HCT116 (cell line): Measurements from ENCODE around the gene AKAP4. TPM values are rescaled to one million over a fixed set of nuclear protein-coding genes. Genes with fewer than 3 reads are reported as not detected.

ENCODE experiments used
- ATAC-seq: fragments of 200-7000 bp; cut with Tn5 transposase; 2 replicates; pipeline ENCODE4 v1.9.1; 2020; ENCODE audit warnings: mild to moderate bottlenecking, moderate library complexity
- BruUV-seq: library from RNA; stranded (reverse); fragments of 400-500 nt; replicated peaks from 2 replicates; lab custom pipeline; 2021; lab: Mats Ljungman, UMichigan
- CTCF ChIA-PET: fragments of 300-600 bp; sonication (Branson Sonifier 250); formaldehyde crosslinking; loops from one replicate; lab custom pipeline; 2021; ENCODE audit warnings: antibody characterized with exemption; lab: Charles Lee
- POLR2A ChIA-PET: fragments of 300-600, 350-600 bp; sonication (Branson Sonifier 250); formaldehyde crosslinking; loops from one replicate; lab custom pipeline; 2021; ENCODE audit warnings: antibody characterized with exemption; lab: Charles Lee
- RAD21 ChIA-PET, 2 experiments: fragments of 300-600 bp; sonication (Branson Sonifier 250); formaldehyde crosslinking; loops; one replicate each; lab custom pipeline; 2023; ENCODE audit warnings: low total read pairs in 2 of 2; ENCODE audit not compliant: uncharacterized antibody in 2 of 2, unreplicated experiment in 2 of 2, low non-redundant PET in 1 of 2; lab: Charles Lee
- DNase-seq: peaks from one replicate; pipeline ENCODE4 v3.0.0-alpha.2; 2010; ENCODE audit warnings: low read depth, low spot score
- H2AFZ ChIP-seq: fragments of 200-600 bp; shearing (Covaris generic), sonication (generic); 2 replicates; pipeline ENCODE4 v1.6.1; 2017; ENCODE audit warnings: low read depth, mixed run types, mixed read lengths, antibody characterized with exemption, low read length; ENCODE audit not compliant: poor library complexity, severe bottlenecking
- H3K27ac ChIP-seq: 2 replicates; pipeline ENCODE4 v1.5.1; 2012; ENCODE audit warnings: low read depth, low read length
- H3K27me3 ChIP-seq: fragments of 200-600 bp; sonication (generic); 2 replicates; pipeline ENCODE4 v1.6.1; 2016; ENCODE audit warnings: mixed run types, low read length, mixed read lengths; ENCODE audit not compliant: insufficient read depth
- H3K36me3 ChIP-seq, 2 experiments: fragments of 200-500 bp in 1 of 2; fragments of 200-600 bp in 1 of 2; sonication (Bioruptor generic) in 1 of 2; sonication (generic) in 1 of 2; 2 replicates each; pipeline versions ENCODE4 v1.5.1 to v1.6.1; 2014 to 2016; ENCODE audit warnings: low read length in 2 of 2, inconsistent platforms in 1 of 2, mixed read lengths in 1 of 2, mixed run types in 1 of 2; ENCODE audit not compliant: insufficient read depth in 2 of 2, control insufficient read depth in 1 of 2
- H3K4me1 ChIP-seq, 2 experiments: fragments of 200-600 bp in 1 of 2; sonication (generic) in 1 of 2; 2 replicates each; pipeline versions ENCODE4 v1.5.1 to v1.6.1; 2012 to 2017; ENCODE audit warnings: low read length in 2 of 2, inconsistent platforms in 1 of 2, mild to moderate bottlenecking in 1 of 2, mixed read lengths in 1 of 2, mixed run types in 1 of 2, moderate library complexity in 1 of 2; ENCODE audit not compliant: insufficient read depth in 2 of 2, control insufficient read depth in 1 of 2
- H3K4me2 ChIP-seq: fragments of 200-600 bp; sonication (generic); 2 replicates; pipeline ENCODE4 v1.6.1; 2017; ENCODE audit warnings: mixed run types, low read length, mixed read lengths
- H3K4me3 ChIP-seq, 2 experiments: fragments of 200-600 bp in 1 of 2; sonication (generic) in 1 of 2; replicated peaks in 1 of 2; 2 replicates each; pipeline ENCODE4 v1.5.1; 2011 to 2016; ENCODE audit warnings: low read length in 2 of 2, control low read depth in 1 of 2, low read depth in 1 of 2, mild to moderate bottlenecking in 1 of 2, mixed read lengths in 1 of 2, mixed run types in 1 of 2
- H3K79me2 ChIP-seq: fragments of 200-600 bp; sonication (generic); 2 replicates; pipeline ENCODE4 v1.6.1; 2017; ENCODE audit warnings: mild to moderate bottlenecking, mixed run types, low read length, moderate library complexity, mixed read lengths; ENCODE audit not compliant: insufficient read depth
- H3K9ac ChIP-seq: fragments of 200-600 bp; sonication (generic); 2 replicates; pipeline ENCODE4 v1.6.1; 2016; ENCODE audit warnings: low read length, mixed read lengths
- H3K9me2 ChIP-seq: fragments of 200-600 bp; sonication (generic), shearing (Covaris generic); 2 replicates; pipeline ENCODE4 v1.6.1; 2017; ENCODE audit warnings: mixed run types, mild to moderate bottlenecking, moderate library complexity; ENCODE audit not compliant: insufficient read depth
- H3K9me3 ChIP-seq, 2 experiments: fragments of 200-500 bp in 1 of 2; fragments of 200-600 bp in 1 of 2; sonication (Bioruptor generic) in 1 of 2; sonication (generic) in 1 of 2; 2 replicates each; pipeline ENCODE4 v1.6.1; 2014 to 2017; ENCODE audit warnings: low read length in 2 of 2, mixed read lengths in 2 of 2, inconsistent platforms in 1 of 2, low read depth in 1 of 2, mild to moderate bottlenecking in 1 of 2, mixed run types in 1 of 2, moderate library complexity in 1 of 2; ENCODE audit not compliant: control insufficient read depth in 1 of 2, insufficient read depth in 1 of 2
- H4K20me1 ChIP-seq: fragments of 200-600 bp; sonication (generic), shearing (Covaris generic); 2 replicates; pipeline ENCODE4 v1.6.1; 2017; ENCODE audit warnings: mixed run types, mild to moderate bottlenecking, moderate library complexity; ENCODE audit not compliant: insufficient read depth
- CBX3 ChIP-seq: IDR thresholded peaks from 2 replicates; pipeline ENCODE4 v1.6.1; 2012; ENCODE audit warnings: low read depth
- ELF1 ChIP-seq: IDR thresholded peaks from 2 replicates; pipeline ENCODE4 v1.6.1; 2012; ENCODE audit warnings: low read depth, borderline replicate concordance
- POLR2AphosphoS5 ChIP-seq: IDR thresholded peaks from 2 replicates; pipeline ENCODE4 v1.6.1; 2011; ENCODE audit warnings: mild to moderate bottlenecking, low read depth, low read length, moderate library complexity
- RAD21 ChIP-seq: IDR thresholded peaks from 2 replicates; pipeline ENCODE4 v1.6.1; 2012; ENCODE audit warnings: low read depth, mild to moderate bottlenecking
- SRF ChIP-seq: IDR thresholded peaks from 2 replicates; pipeline ENCODE4 v1.6.1; 2012; ENCODE audit warnings: low read depth
- TCF7L2 ChIP-seq: IDR thresholded peaks from 2 replicates; pipeline ENCODE4 v1.7.0; 2011; ENCODE audit warnings: borderline replicate concordance, inconsistent platforms; ENCODE audit not compliant: insufficient read depth, insufficient read length; ENCODE audit errors: extremely low read depth
- ZNF274 ChIP-seq: fragments of 200-500 bp; sonication (Bioruptor generic); IDR thresholded peaks from 2 replicates; pipeline ENCODE4 v1.6.1; 2014; ENCODE audit warnings: mild to moderate bottlenecking, low read depth, low read length, inconsistent platforms
- intact Hi-C: fragments of 100-400 bp; cut with micrococcal nuclease; formaldehyde crosslinking; loops from 2 replicates; pipeline ENCODE4 v1.10.0; 2022
- total RNA-seq: library from RNA; stranded (reverse); gene quantifications from one replicate; pipeline ENCODE4 v1.2.1, GENCODE V29; 2021; ENCODE audit not compliant: unreplicated experiment
- TF ChIP-seq, protein P1 (sequence below): IDR thresholded peaks from 2 replicates; pipeline ENCODE4 v1.6.1; 2011; ENCODE audit warnings: mild to moderate bottlenecking, low read length, moderate library complexity; ENCODE audit not compliant: insufficient replicate concordance; ENCODE audit errors: extremely low read depth
- TF ChIP-seq, protein P2 (sequence below): IDR thresholded peaks from 2 replicates; pipeline ENCODE4 v1.6.1; 2012
- TF ChIP-seq, protein P3 (sequence below), 3 experiments: fragments of 200-600 bp in 1 of 3; sonication (generic) in 1 of 3; IDR thresholded peaks in 2 of 3; conservative IDR thresholded peaks in 1 of 3; 2 replicates each; pipeline ENCODE4 v1.5.1; 2012 to 2017; ENCODE audit warnings: low read depth in 2 of 3, low read length in 2 of 3, antibody characterized with exemption in 1 of 3, borderline replicate concordance in 1 of 3, control low read depth in 1 of 3, mild to moderate bottlenecking in 1 of 3, mixed read lengths in 1 of 3, mixed run types in 1 of 3, moderate library complexity in 1 of 3; ENCODE audit not compliant: insufficient read depth in 1 of 3

AKAP4 gene
- total RNA-seq, 1 experiment from 2014 or later, result not detected

DNA sequence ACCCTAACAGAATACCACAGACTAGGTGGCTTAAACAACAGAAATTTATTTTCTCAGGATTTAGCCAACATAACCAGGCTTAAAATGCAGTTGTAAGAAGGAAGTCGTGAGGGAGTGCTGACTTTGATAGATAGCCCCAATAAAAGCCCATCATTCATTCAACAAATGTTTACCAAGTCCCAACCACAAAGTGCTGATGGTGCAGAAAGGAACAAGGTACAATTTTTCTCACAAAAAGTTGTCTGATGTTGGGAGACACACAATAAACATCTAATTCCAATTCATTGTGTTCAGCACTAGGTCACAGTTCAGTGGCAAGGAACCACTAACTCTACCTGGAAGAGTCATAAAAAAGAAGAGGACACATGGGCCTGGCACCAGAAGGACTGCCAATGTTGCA lies 42.2 kb downstream of the AKAP4 start (continued):
- TF ChIP-seq, protein P1, sequence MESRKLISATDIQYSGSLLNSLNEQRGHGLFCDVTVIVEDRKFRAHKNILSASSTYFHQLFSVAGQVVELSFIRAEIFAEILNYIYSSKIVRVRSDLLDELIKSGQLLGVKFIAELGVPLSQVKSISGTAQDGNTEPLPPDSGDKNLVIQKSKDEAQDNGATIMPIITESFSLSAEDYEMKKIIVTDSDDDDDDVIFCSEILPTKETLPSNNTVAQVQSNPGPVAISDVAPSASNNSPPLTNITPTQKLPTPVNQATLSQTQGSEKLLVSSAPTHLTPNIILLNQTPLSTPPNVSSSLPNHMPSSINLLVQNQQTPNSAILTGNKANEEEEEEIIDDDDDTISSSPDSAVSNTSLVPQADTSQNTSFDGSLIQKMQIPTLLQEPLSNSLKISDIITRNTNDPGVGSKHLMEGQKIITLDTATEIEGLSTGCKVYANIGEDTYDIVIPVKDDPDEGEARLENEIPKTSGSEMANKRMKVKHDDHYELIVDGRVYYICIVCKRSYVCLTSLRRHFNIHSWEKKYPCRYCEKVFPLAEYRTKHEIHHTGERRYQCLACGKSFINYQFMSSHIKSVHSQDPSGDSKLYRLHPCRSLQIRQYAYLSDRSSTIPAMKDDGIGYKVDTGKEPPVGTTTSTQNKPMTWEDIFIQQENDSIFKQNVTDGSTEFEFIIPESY, result no peak
- TF ChIP-seq SRF, result no peak

DNA sequence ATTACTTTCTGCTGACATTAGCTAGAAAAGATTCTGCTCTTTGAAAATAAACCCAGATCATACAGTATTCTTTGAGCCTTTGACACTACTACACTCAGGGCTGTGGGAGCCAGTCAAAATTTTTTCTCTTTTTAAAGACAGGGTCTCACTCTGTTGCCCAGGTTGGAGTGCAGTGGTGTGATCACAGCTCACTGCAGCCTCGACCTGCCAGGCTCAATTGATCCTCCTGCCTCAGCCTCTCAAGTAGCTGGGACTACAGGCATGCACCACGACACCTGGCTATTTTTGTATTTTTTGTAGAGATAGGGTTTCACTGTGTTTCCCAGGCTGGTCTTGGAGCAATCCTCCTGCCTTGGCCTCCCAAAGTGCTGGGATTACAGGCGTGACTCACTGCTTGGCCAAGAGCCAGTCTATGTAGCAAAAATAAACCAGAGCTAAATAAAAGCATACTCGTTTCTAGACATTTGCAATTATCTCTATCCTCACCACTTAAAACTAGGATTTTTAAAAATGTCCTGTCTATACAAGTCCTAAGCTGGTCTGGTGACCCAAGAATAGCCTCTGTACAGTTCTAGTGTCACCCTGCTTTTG lies 43.2 kb downstream of the AKAP4 start:
- ATAC-seq, result no peak
- CTCF ChIA-PET, result no interaction called here
- no TSS peak for BruUV-seq

DNA sequence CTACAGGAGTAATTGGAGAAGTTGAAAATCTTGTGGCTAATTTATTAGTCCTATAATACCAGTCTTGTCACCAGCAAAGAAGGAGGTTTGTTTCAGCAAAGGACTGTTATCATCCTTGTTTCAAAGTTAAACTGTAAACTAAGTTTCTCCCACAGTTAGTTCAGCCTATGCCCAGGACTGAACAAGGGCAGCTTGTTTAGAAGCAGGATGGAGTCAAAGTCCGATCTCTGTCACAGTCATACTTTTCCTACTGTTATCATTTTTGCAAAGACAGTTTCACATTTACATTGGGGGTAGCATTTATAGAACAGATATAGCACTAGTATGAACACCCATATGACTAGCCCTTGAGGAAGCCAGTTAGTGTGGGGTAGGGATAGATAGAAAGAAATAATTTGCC lies 46.4 kb downstream of the AKAP4 start:
- BruUV-seq, result no TSS peak
- POLR2A ChIA-PET, result no interaction called here
- RAD21 ChIA-PET, result no interaction called here
- Histone ChIP-seq H3K36me3 (no peaks in the 10 kb centered on the region), H3K4me2 (no peak overlapping the region), H3K27me3 (no peaks in the 10 kb centered on the region), H3K9ac (no peak overlapping the region), H3K4me3 (no peak overlapping the region), H3K79me2 (no peaks in the 10 kb centered on the region), H3K9me3 (no peaks in the 10 kb centered on the region), H3K4me1 (0 out of 4 replicates have a peak, but pooled peaks cover 2 to 3% of the 10 kb centered on the region in 2 experiments), H3K27ac (no peak overlapping the region), H3K9me2 (no peaks in the 10 kb centered on the region), H2AFZ (no peak overlapping the region), H4K20me1 (no peaks in the 10 kb centered on the region)
- intact Hi-C loops, result no loop called here
- DNase-seq (no peak), ATAC-seq (no peak)
- CTCF ChIA-PET, result no interaction called here
- TF ChIP-seq RAD21 (no peak), ELF1 (no peak), TCF7L2 (no peak), CBX3 (no peak)
- TF ChIP-seq, protein P2, sequence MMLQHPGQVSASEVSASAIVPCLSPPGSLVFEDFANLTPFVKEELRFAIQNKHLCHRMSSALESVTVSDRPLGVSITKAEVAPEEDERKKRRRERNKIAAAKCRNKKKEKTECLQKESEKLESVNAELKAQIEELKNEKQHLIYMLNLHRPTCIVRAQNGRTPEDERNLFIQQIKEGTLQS, result no peak
- TF ChIP-seq, protein P3, sequence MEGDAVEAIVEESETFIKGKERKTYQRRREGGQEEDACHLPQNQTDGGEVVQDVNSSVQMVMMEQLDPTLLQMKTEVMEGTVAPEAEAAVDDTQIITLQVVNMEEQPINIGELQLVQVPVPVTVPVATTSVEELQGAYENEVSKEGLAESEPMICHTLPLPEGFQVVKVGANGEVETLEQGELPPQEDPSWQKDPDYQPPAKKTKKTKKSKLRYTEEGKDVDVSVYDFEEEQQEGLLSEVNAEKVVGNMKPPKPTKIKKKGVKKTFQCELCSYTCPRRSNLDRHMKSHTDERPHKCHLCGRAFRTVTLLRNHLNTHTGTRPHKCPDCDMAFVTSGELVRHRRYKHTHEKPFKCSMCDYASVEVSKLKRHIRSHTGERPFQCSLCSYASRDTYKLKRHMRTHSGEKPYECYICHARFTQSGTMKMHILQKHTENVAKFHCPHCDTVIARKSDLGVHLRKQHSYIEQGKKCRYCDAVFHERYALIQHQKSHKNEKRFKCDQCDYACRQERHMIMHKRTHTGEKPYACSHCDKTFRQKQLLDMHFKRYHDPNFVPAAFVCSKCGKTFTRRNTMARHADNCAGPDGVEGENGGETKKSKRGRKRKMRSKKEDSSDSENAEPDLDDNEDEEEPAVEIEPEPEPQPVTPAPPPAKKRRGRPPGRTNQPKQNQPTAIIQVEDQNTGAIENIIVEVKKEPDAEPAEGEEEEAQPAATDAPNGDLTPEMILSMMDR (IDR thresholded peaks at IDR 0.05 in 2 of 3, conservative IDR thresholded peaks at IDR 0.05 in 1 of 3; ENCODE audit: borderline replicate concordance in 1 of 3, insufficient read depth in 1 of 3, low read depth in 2 of 3, low read length in 2 of 3), result no peak

More for the DNA sequence above, 43.2 kb downstream of the AKAP4 start:
- no peak overlapping the region for H3K9ac ChIP-seq
- DNase-seq, result no peak
- H3K4me1 ChIP-seq, result 0 out of 4 replicates have a peak, but pooled peaks cover 2 to 3% of the 10 kb centered on the region in 2 experiments
- H3K9me3 ChIP-seq, result no peaks in the 10 kb centered on the region
- no peak overlapping the region for H3K4me2 ChIP-seq
- H3K27ac ChIP-seq, result no peak overlapping the region
- H3K4me3 ChIP-seq, result no peak overlapping the region
- no peak overlapping the region for H2AFZ ChIP-seq
- intact Hi-C loops, result no loop called here
- no peaks in the 10 kb centered on the region for H3K9me2 ChIP-seq
- no peak for TF ChIP-seq POLR2AphosphoS5
- TF ChIP-seq CBX3, result no peak
- no peak for TF ChIP-seq ZNF274
- H4K20me1 ChIP-seq, result no peaks in the 10 kb centered on the region
- ChIA-PET POLR2A (no interaction called here), RAD21 (no interaction called here)
- no peaks in the 10 kb centered on the region for H3K79me2 ChIP-seq
- H3K27me3 ChIP-seq, result no peaks in the 10 kb centered on the region
- no peaks in the 10 kb centered on the region for H3K36me3 ChIP-seq
